PC-3 (cell line): ENCODE results near the gene PLCD1.

Experiments
- CTCF ChIP-seq: fragments of 300-600 bp; sonication (generic); conservative IDR thresholded peaks from 2 replicates; pipeline ENCODE4 v1.5.1; 2017; ENCODE audit warnings: antibody characterized with exemption, low read depth, mild to moderate bottlenecking, low read length
- EZH2 ChIP-seq: fragments of 300-600 bp; sonication (generic); IDR thresholded peaks from one replicate; pipeline ENCODE4 v1.6.1; 2017; ENCODE audit warnings: antibody characterized with exemption, mild to moderate bottlenecking, low read length; ENCODE audit not compliant: unreplicated experiment

GRCh38 chr3:38003817-38004414 is 25.5 kb downstream of the PLCD1 start:
- TF ChIP-seq CTCF (no peak), EZH2 (no peak)
